GM12878 (cell line): ENCODE results near the gene DPH1. TPM values are rescaled to one million over a fixed set of nuclear protein-coding genes. Genes with fewer than 3 reads are reported as not detected.

Source experiments
- ATAC-seq: fragments of 200-7000 bp; cut with Tn5 transposase; 3 replicates; pipeline ENCODE4 v1.9.1; 2020; ENCODE audit warnings: mild to moderate bottlenecking, moderate library complexity
- BruUV-seq: library from RNA; stranded (reverse); fragments of 400-500 nt; replicated peaks from 2 replicates; lab custom pipeline; 2021; lab: Mats Ljungman, UMichigan
- CTCF ChIA-PET: fragments of 300-600 bp; sonication (Branson Sonifier 250); formaldehyde crosslinking; extraction: SDS; loops from one replicate; lab custom pipeline; 2021; ENCODE audit warnings: inconsistent platforms; lab: Yijun Ruan, JAX
- POLR2A ChIA-PET: fragments of 350-600 bp; formaldehyde crosslinking; extraction: SDS; loops from one replicate; lab custom pipeline; 2021; ENCODE audit warnings: inconsistent platforms; lab: Charles Lee
- RAD21 ChIA-PET: fragments of 300-600 bp; sonication (Branson Sonifier 250); formaldehyde crosslinking; loops from one replicate; lab custom pipeline; 2023; ENCODE audit warnings: antibody characterized with exemption; ENCODE audit not compliant: unreplicated experiment; lab: Charles Lee
- SMC1A ChIA-PET: fragments of 300-600 bp; sonication (Branson Sonifier 250); formaldehyde crosslinking; loops from one replicate; lab custom pipeline; 2023; ENCODE audit not compliant: unreplicated experiment, uncharacterized antibody; lab: Charles Lee
- DNase-seq: peaks from one replicate; pipeline ENCODE4 v3.0.0-alpha.2; 2011; ENCODE audit warnings: low read depth, low spot score
- FAIRE-seq: peaks from 3 replicates; lab custom pipeline; 2011; peaks lifted over from hg19 to GRCh38; lab: Jason Lieb, UNC
- H2AFZ ChIP-seq: 2 replicates; pipeline ENCODE4 v1.6.0; 2011; ENCODE audit warnings: low read depth, low read length, control low read depth; ENCODE audit not compliant: control insufficient read depth
- H3K27ac ChIP-seq: 2 replicates; pipeline ENCODE4 v1.5.1; 2011; ENCODE audit warnings: control low read depth; ENCODE audit not compliant: control insufficient read depth, insufficient read depth
- H3K27me3 ChIP-seq, 2 experiments: replicated peaks in 1 of 2; 2 replicates each; pipeline versions ENCODE4 v1.6.0 to v1.6.1; 2011; ENCODE audit warnings: low read length in 1 of 2; ENCODE audit not compliant: control insufficient read depth in 2 of 2, insufficient read depth in 2 of 2
- H3K36me3 ChIP-seq, 2 experiments: 2 replicates each; pipeline ENCODE4 v1.5.1; 2011; ENCODE audit warnings: low read length in 1 of 2; ENCODE audit not compliant: control insufficient read depth in 2 of 2, insufficient read depth in 2 of 2
- H3K4me1 ChIP-seq: 2 replicates; pipeline ENCODE4 v1.6.1; 2011; ENCODE audit warnings: mild to moderate bottlenecking, low read length, moderate library complexity, mixed read lengths; ENCODE audit not compliant: control insufficient read depth, insufficient read depth
- H3K4me2 ChIP-seq: 2 replicates; pipeline ENCODE4 v1.6.0; 2011; ENCODE audit warnings: control low read depth; ENCODE audit not compliant: control insufficient read depth, insufficient read depth
- H3K4me3 ChIP-seq: fragments of 200-600 bp; sonication (generic); 2 replicates; pipeline ENCODE4 v1.5.1; 2016
- H3K79me2 ChIP-seq: 2 replicates; pipeline ENCODE4 v1.6.0; 2011; ENCODE audit warnings: low read length; ENCODE audit not compliant: control insufficient read depth, insufficient read depth
- H3K9ac ChIP-seq: 2 replicates; pipeline ENCODE4 v1.8.0; 2011; ENCODE audit warnings: low read length, control low read depth, mixed read lengths; ENCODE audit not compliant: control insufficient read depth, insufficient read depth
- H3K9me3 ChIP-seq: replicated peaks from 3 replicates; pipeline ENCODE4 v1.5.1; 2011; ENCODE audit warnings: mild to moderate bottlenecking, low read length; ENCODE audit not compliant: control insufficient read depth, insufficient read depth
- H4K20me1 ChIP-seq: 2 replicates; pipeline ENCODE4 v1.6.0; 2011; ENCODE audit not compliant: control insufficient read depth, insufficient read depth
- BACH1 ChIP-seq: fragments of 450-650 bp; IDR thresholded peaks from 2 replicates; pipeline ENCODE4 v1.6.1; 2017; ENCODE audit warnings: mild to moderate bottlenecking, borderline replicate concordance
- BCL11A ChIP-seq: IDR thresholded peaks from 2 replicates; pipeline ENCODE4 v1.6.1; 2011; ENCODE audit warnings: low read depth, low read length
- CBX5 ChIP-seq: sonication (generic); IDR thresholded peaks from 2 replicates; pipeline ENCODE4 v1.6.1; 2016; ENCODE audit warnings: low read depth, moderate library complexity, mild to moderate bottlenecking, inconsistent platforms
- GATAD2B ChIP-seq: fragments of 450-650 bp; conservative IDR thresholded peaks from 2 replicates; pipeline ENCODE4 v1.6.1; 2017; ENCODE audit warnings: low read depth, mild to moderate bottlenecking, moderate library complexity
- IRF4 ChIP-seq: IDR thresholded peaks from 2 replicates; pipeline ENCODE4 v1.6.1; 2011; ENCODE audit warnings: low read depth, low read length
- POLR2AphosphoS5 ChIP-seq: IDR thresholded peaks from 2 replicates; pipeline ENCODE4 v1.6.1; 2011; ENCODE audit warnings: mild to moderate bottlenecking, low read length, inconsistent platforms
- RELA ChIP-seq: fragments of 450-650 bp; IDR thresholded peaks from 2 replicates; pipeline ENCODE4 v1.8.0; 2014; ENCODE audit warnings: borderline replicate concordance; ENCODE audit not compliant: partially characterized antibody
- SP1 ChIP-seq: IDR thresholded peaks from one replicate; pipeline ENCODE4 v1.6.1; 2011; ENCODE audit warnings: low read depth, low read length
- ZNF24 ChIP-seq: fragments of 450-650 bp; IDR thresholded peaks from 2 replicates; pipeline ENCODE4 v1.6.1; 2017; ENCODE audit warnings: antibody characterized with exemption, mild to moderate bottlenecking
- ZSCAN29 ChIP-seq: fragments of 450-650 bp; IDR thresholded peaks from 2 replicates; pipeline ENCODE4 v1.6.1; 2017; ENCODE audit warnings: mild to moderate bottlenecking, moderate library complexity
- ZZZ3 ChIP-seq: IDR thresholded peaks from 2 replicates; pipeline ENCODE4 v1.6.1; 2011; ENCODE audit warnings: low read depth; ENCODE audit not compliant: control insufficient read depth, insufficient read length
- WGBS: methylation state at CpG from one replicate; pipeline ENCODE4 v1.1.6; 2016; ENCODE audit warnings: low lambda C conversion rate; ENCODE audit not compliant: insufficient replicate concordance, insufficient coverage; ENCODE audit errors: missing lambda C conversion rate; 5-methylcytosine and 5-hydroxymethylcytosine counted together
- in situ Hi-C: fragments of 300-500 bp; cut with MboI; formaldehyde crosslinking; loops from 9 replicates; pipeline ENCODE4 v1.14.3; 2018; ENCODE audit warnings: mixed read lengths
- intact Hi-C: fragments of 100-400 bp; cut with micrococcal nuclease; formaldehyde crosslinking; loops from one replicate; pipeline ENCODE4 v1.14.2; 2022; ENCODE audit not compliant: unreplicated experiment
- polyA plus RNA-seq, 11 experiments: library from polyadenylated mRNA; depleted of rRNA in 4 of 11; unstranded in 6 of 11; stranded (reverse) in 5 of 11; fragments of >200 nt; fragmentation: Nextera tagmentation in 4 of 11; fragmentation: Illumina TruSeq in 1 of 11; extraction: Ambion mirVana in 4 of 11; extraction: Trizol in 1 of 11; gene quantifications; 1 replicate in 1 of 11; 2 replicates in 10 of 11; pipeline versions ENCODE4 v1.2.1 to v1.2.3, GENCODE V29; 2011 to 2016; ENCODE audit warnings: inconsistent platforms in 2 of 11, missing spikeins in 2 of 11, low read depth in 1 of 11
- total RNA-seq, 4 experiments: library from RNA; depleted of rRNA in 3 of 4; stranded (reverse); fragments of >200 nt in 3 of 4; fragmentation: Illumina TruSeq in 1 of 4; extraction: Trizol in 1 of 4; gene quantifications; 2 replicates each; pipeline versions ENCODE4 v1.2.1 to v1.2.3, GENCODE V29; 2013 to 2021
- TF ChIP-seq, protein P1 (sequence below): fragments of 450-650 bp; IDR thresholded peaks from 2 replicates; pipeline ENCODE4 v1.6.1; 2016; ENCODE audit warnings: mild to moderate bottlenecking, moderate library complexity, borderline replicate concordance
- TF ChIP-seq, protein P2 (sequence below): fragments of 150-350 bp; IDR thresholded peaks from 2 replicates; pipeline ENCODE4 v1.6.1; 2016; ENCODE audit warnings: low read depth, low read length
- TF ChIP-seq, protein P3 (sequence below): fragments of 450-650 bp; formaldehyde crosslinking; IDR thresholded peaks from 2 replicates; pipeline ENCODE4 v1.4.0; 2020; ENCODE audit warnings: mild to moderate bottlenecking, moderate library complexity

DPH1 gene
- total and polyA plus RNA-seq, 10 of the 15 experiments (the other 5 are each of a cell fraction or from before 2014, with no cell fraction given): 0.29 to 33.6 (median 20.2) TPM

- no peak for DNase-seq
- intact Hi-C loops (no loop called here), in situ Hi-C loops (no loop called here)
- no peak overlapping the region for H3K4me2 ChIP-seq
- RAD21 ChIA-PET: interaction anchor here (1.1 to 1.8 kb wide), 4 partner anchors 8 to 163 kb away, joined by 3 to 9 read pairs (median 4); no protein-coding TSS in a partner anchor
- no peaks in the 10 kb centered on the region for H4K20me1 ChIP-seq
- H3K36me3 ChIP-seq: peaks cover 17 to 23% of the 10 kb centered on the region in 2 experiments
- FAIRE-seq: no peak
- H3K27me3 ChIP-seq: no peaks in the 10 kb centered on the region
- SMC1A ChIA-PET: interaction anchor here (0.9 to 4.4 kb wide), 5 partner anchors 11 to 165 kb away, joined by 3 to 41 read pairs (median 3); no protein-coding TSS in a partner anchor
- no peak overlapping the region for H3K4me3 ChIP-seq
- H2AFZ ChIP-seq: no peak overlapping the region
- POLR2A ChIA-PET: interaction anchor here (0.6 to 2.0 kb wide), 2 partner anchors 8 to 9 kb away, joined by 4 to 7 read pairs; no protein-coding TSS in a partner anchor
- H3K4me1 ChIP-seq: peaks cover 39% of the 10 kb centered on the region
- 92% methylated on average over 9 of the region's 9 CpGs for WGBS
- H3K27ac ChIP-seq: no peak overlapping the region
- no peak for ATAC-seq
- H3K9ac ChIP-seq: no peak overlapping the region
- CTCF ChIA-PET: interaction anchor here (1.0 to 3.0 kb wide), 4 partner anchors 9 to 41 kb away, joined by 3 to 28 read pairs (median 22); partner anchors contain the start of gene HIC1
- no peaks in the 10 kb centered on the region; the same call in 1 of the 2 replicates for H3K79me2 ChIP-seq
- BruUV-seq: no TSS peak
- H3K9me3 ChIP-seq: no peaks in the 10 kb centered on the region
- TF ChIP-seq RELA (no peak), SP1 (no peak), GATAD2B (no peak), POLR2AphosphoS5 (no peak), BACH1 (no peak), ZNF24 (no peak), BCL11A (no peak), ZZZ3 (no peak), ZSCAN29 (no peak), IRF4 (no peak), CBX5 (no peak)
- TF ChIP-seq, protein P1, sequence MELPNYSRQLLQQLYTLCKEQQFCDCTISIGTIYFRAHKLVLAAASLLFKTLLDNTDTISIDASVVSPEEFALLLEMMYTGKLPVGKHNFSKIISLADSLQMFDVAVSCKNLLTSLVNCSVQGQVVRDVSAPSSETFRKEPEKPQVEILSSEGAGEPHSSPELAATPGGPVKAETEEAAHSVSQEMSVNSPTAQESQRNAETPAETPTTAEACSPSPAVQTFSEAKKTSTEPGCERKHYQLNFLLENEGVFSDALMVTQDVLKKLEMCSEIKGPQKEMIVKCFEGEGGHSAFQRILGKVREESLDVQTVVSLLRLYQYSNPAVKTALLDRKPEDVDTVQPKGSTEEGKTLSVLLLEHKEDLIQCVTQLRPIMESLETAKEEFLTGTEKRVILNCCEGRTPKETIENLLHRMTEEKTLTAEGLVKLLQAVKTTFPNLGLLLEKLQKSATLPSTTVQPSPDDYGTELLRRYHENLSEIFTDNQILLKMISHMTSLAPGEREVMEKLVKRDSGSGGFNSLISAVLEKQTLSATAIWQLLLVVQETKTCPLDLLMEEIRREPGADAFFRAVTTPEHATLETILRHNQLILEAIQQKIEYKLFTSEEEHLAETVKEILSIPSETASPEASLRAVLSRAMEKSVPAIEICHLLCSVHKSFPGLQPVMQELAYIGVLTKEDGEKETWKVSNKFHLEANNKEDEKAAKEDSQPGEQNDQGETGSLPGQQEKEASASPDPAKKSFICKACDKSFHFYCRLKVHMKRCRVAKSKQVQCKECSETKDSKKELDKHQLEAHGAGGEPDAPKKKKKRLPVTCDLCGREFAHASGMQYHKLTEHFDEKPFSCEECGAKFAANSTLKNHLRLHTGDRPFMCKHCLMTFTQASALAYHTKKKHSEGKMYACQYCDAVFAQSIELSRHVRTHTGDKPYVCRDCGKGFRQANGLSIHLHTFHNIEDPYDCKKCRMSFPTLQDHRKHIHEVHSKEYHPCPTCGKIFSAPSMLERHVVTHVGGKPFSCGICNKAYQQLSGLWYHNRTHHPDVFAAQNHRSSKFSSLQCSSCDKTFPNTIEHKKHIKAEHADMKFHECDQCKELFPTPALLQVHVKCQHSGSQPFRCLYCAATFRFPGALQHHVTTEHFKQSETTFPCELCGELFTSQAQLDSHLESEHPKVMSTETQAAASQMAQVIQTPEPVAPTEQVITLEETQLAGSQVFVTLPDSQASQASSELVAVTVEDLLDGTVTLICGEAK: no peak
- TF ChIP-seq, protein P2, sequence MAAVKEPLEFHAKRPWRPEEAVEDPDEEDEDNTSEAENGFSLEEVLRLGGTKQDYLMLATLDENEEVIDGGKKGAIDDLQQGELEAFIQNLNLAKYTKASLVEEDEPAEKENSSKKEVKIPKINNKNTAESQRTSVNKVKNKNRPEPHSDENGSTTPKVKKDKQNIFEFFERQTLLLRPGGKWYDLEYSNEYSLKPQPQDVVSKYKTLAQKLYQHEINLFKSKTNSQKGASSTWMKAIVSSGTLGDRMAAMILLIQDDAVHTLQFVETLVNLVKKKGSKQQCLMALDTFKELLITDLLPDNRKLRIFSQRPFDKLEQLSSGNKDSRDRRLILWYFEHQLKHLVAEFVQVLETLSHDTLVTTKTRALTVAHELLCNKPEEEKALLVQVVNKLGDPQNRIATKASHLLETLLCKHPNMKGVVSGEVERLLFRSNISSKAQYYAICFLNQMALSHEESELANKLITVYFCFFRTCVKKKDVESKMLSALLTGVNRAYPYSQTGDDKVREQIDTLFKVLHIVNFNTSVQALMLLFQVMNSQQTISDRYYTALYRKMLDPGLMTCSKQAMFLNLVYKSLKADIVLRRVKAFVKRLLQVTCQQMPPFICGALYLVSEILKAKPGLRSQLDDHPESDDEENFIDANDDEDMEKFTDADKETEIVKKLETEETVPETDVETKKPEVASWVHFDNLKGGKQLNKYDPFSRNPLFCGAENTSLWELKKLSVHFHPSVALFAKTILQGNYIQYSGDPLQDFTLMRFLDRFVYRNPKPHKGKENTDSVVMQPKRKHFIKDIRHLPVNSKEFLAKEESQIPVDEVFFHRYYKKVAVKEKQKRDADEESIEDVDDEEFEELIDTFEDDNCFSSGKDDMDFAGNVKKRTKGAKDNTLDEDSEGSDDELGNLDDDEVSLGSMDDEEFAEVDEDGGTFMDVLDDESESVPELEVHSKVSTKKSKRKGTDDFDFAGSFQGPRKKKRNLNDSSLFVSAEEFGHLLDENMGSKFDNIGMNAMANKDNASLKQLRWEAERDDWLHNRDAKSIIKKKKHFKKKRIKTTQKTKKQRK: no peak
- TF ChIP-seq, protein P3, sequence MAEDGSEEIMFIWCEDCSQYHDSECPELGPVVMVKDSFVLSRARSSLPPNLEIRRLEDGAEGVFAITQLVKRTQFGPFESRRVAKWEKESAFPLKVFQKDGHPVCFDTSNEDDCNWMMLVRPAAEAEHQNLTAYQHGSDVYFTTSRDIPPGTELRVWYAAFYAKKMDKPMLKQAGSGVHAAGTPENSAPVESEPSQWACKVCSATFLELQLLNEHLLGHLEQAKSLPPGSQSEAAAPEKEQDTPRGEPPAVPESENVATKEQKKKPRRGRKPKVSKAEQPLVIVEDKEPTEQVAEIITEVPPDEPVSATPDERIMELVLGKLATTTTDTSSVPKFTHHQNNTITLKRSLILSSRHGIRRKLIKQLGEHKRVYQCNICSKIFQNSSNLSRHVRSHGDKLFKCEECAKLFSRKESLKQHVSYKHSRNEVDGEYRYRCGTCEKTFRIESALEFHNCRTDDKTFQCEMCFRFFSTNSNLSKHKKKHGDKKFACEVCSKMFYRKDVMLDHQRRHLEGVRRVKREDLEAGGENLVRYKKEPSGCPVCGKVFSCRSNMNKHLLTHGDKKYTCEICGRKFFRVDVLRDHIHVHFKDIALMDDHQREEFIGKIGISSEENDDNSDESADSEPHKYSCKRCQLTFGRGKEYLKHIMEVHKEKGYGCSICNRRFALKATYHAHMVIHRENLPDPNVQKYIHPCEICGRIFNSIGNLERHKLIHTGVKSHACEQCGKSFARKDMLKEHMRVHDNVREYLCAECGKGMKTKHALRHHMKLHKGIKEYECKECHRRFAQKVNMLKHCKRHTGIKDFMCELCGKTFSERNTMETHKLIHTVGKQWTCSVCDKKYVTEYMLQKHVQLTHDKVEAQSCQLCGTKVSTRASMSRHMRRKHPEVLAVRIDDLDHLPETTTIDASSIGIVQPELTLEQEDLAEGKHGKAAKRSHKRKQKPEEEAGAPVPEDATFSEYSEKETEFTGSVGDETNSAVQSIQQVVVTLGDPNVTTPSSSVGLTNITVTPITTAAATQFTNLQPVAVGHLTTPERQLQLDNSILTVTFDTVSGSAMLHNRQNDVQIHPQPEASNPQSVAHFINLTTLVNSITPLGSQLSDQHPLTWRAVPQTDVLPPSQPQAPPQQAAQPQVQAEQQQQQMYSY: no peak
These were observed 51.6 kb downstream of the DPH1 start for GRCh38 chr17:2081564-2081963.
